ENCODE data around the gene SCYGR3. TPM values are rescaled to one million over a fixed set of nuclear protein-coding genes. Genes with fewer than 3 reads are reported as not detected.

The SCYGR3 gene
- total and polyA plus RNA-seq, 2 donors (not counting 3 experiments of a cell fraction or from before 2014, with no cell fraction given), result not detected

DNA sequence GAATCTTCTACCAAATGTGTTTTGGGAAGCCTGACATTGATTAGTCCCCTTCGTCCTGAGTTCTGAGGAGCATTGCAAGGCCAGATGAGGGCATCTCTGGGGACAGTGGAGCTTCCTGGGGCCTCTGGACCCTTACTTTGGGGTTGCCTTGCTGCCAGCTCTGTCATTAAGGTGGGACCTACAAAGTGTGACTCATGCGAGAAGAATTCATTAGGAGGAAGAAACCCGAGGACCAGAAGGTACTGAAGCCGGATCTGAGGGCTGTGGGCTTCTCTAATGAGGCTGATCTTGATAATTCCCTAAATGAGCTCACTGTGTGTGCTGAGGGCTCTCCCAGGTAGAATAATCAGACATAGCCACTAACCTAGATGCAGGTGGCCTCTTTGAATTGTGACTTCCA, 16.6 kb downstream of the SCYGR3 start:
- H3K9ac ChIP-seq (replicated peaks; ENCODE audit: extremely low read depth, insufficient read depth, low read length), result no peak overlapping the region
- CTCF ChIA-PET, result no interaction called here
- POLR2A ChIA-PET, result no interaction called here
- no peak overlapping the region for H3K4me2 ChIP-seq (ENCODE audit: insufficient read depth, low read length)
- H3K9me3 ChIP-seq (replicated peaks; ENCODE audit: control insufficient read depth, insufficient read depth, low read length), result no peaks in the 10 kb centered on the region
- no peaks in the 10 kb centered on the region for H3K36me3 ChIP-seq (ENCODE audit: control insufficient read depth in 2 of 2, extremely low read depth in 1 of 2, insufficient read depth in 2 of 2, low read length in 2 of 2)
- H3K4me3 ChIP-seq (replicated peaks in 1 of 3; ENCODE audit: insufficient read depth in 1 of 3, low read depth in 1 of 3, low read length in 3 of 3), result no peak overlapping the region
- no TSS peak for BruUV-seq (replicated peaks)
- intact Hi-C loops (cut with micrococcal nuclease) (no loop called here), dilution Hi-C loops (cut with MboI; ENCODE audit: extremely low pct_ligation_motif_present, low sequenced_read_pairs) (no loop called here)
- no peak for DNase-seq (ENCODE audit: low read depth, low spot score)
- no peaks in the 10 kb centered on the region for H4K20me1 ChIP-seq (replicated peaks; ENCODE audit: control insufficient read depth, extremely low read depth, insufficient read depth, low read length)
- H3K27me3 ChIP-seq (ENCODE audit: control insufficient read depth in 2 of 2, insufficient read depth in 2 of 2, low read length in 2 of 2), result peaks cover 2 to 4% of the 10 kb centered on the region in 2 experiments
- no peak for TF ChIP-seq FOS (IDR thresholded peaks at IDR 0.05; ENCODE audit: borderline replicate concordance, insufficient read depth, low read length)
- no peak for TF ChIP-seq POLR2AphosphoS5 (IDR thresholded peaks at IDR 0.05; ENCODE audit: insufficient read depth, low read depth, low read length)
- no peak for TF ChIP-seq JUN (IDR thresholded peaks at IDR 0.05; ENCODE audit: borderline replicate concordance, insufficient read depth, insufficient read length, low read depth)
- TF ChIP-seq, protein P1, sequence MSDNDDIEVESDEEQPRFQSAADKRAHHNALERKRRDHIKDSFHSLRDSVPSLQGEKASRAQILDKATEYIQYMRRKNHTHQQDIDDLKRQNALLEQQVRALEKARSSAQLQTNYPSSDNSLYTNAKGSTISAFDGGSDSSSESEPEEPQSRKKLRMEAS (IDR thresholded peaks at IDR 0.05; ENCODE audit: insufficient read depth, insufficient read length), result no peak
- TF ChIP-seq, protein P2, sequence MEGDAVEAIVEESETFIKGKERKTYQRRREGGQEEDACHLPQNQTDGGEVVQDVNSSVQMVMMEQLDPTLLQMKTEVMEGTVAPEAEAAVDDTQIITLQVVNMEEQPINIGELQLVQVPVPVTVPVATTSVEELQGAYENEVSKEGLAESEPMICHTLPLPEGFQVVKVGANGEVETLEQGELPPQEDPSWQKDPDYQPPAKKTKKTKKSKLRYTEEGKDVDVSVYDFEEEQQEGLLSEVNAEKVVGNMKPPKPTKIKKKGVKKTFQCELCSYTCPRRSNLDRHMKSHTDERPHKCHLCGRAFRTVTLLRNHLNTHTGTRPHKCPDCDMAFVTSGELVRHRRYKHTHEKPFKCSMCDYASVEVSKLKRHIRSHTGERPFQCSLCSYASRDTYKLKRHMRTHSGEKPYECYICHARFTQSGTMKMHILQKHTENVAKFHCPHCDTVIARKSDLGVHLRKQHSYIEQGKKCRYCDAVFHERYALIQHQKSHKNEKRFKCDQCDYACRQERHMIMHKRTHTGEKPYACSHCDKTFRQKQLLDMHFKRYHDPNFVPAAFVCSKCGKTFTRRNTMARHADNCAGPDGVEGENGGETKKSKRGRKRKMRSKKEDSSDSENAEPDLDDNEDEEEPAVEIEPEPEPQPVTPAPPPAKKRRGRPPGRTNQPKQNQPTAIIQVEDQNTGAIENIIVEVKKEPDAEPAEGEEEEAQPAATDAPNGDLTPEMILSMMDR (IDR thresholded peaks at IDR 0.05; ENCODE audit: extremely low read depth in 1 of 2, insufficient read depth in 1 of 2, low read depth in 1 of 2, low read length in 2 of 2), result no peak
- TF ChIP-seq GATA2 (IDR thresholded peaks at IDR 0.05; ENCODE audit: insufficient read depth, insufficient read length, low read depth, low read length), result no peak
- TF ChIP-seq MYC (IDR thresholded peaks at IDR 0.05; ENCODE audit: low read depth, low read length), result no peak
- no peak for TF ChIP-seq POLR2A (IDR thresholded peaks at IDR 0.05; ENCODE audit: low read depth, low read length)
- TF ChIP-seq EZH2 (IDR thresholded peaks at IDR 0.05; ENCODE audit: borderline replicate concordance, low read depth, low read length, severe bottlenecking), result no peak
- no peak overlapping the region for H3K27ac ChIP-seq (ENCODE audit: insufficient read depth, low read depth, low read length)
- FAIRE-seq, result no peak
- H2AFZ ChIP-seq (ENCODE audit: low read depth, low read length), result no peak overlapping the region
- no peaks in the 10 kb centered on the region for H3K4me1 ChIP-seq (ENCODE audit: control insufficient read depth, extremely low read depth, insufficient read depth, low read length)
- H3K9me1 ChIP-seq (replicated peaks; ENCODE audit: control insufficient read depth, extremely low read depth, insufficient read depth, low read length), result no peaks in the 10 kb centered on the region
- no peaks in the 10 kb centered on the region for H3K79me2 ChIP-seq (ENCODE audit: control insufficient read depth, insufficient read depth, low read length)

Data from endothelial cell of umbilical vein (primary cell).